Omental fat pad (tissue), 4 donors: Measurements from ENCODE around the gene EDEM3. TPM values are rescaled to one million over a fixed set of nuclear protein-coding genes. Genes with fewer than 3 reads are reported as not detected.
A peak's percentile ranks its signal among the peaks of the same experiment; 100 is the strongest.

Source experiments
- ATAC-seq: fragments of 150-250 bp; one replicate; pipeline ENCODE4 v1.9.1; 2016; ENCODE audit warnings: mild to moderate bottlenecking, moderate library complexity; ENCODE audit not compliant: low FRiP score
- DNase-seq: peaks from one replicate; pipeline ENCODE4 v3.0.0-alpha.2; 2019; ENCODE audit warnings: low spot score
- total RNA-seq, 4 donors: library from RNA; depleted of rRNA; stranded (reverse); fragments of >200 nt; gene quantifications; one replicate each; pipeline ENCODE4 v1.1.0, GENCODE V29; 2016
- TF ChIP-seq, protein P1 (sequence below), 3 donors: fragments of 450-650 bp; IDR thresholded peaks; one replicate each; pipeline ENCODE4 v1.5.1; 2016 to 2017; ENCODE audit warnings: antibody characterized with exemption in 3 of 3, mild to moderate bottlenecking in 3 of 3, moderate library complexity in 2 of 3

EDEM3 gene, protein sequence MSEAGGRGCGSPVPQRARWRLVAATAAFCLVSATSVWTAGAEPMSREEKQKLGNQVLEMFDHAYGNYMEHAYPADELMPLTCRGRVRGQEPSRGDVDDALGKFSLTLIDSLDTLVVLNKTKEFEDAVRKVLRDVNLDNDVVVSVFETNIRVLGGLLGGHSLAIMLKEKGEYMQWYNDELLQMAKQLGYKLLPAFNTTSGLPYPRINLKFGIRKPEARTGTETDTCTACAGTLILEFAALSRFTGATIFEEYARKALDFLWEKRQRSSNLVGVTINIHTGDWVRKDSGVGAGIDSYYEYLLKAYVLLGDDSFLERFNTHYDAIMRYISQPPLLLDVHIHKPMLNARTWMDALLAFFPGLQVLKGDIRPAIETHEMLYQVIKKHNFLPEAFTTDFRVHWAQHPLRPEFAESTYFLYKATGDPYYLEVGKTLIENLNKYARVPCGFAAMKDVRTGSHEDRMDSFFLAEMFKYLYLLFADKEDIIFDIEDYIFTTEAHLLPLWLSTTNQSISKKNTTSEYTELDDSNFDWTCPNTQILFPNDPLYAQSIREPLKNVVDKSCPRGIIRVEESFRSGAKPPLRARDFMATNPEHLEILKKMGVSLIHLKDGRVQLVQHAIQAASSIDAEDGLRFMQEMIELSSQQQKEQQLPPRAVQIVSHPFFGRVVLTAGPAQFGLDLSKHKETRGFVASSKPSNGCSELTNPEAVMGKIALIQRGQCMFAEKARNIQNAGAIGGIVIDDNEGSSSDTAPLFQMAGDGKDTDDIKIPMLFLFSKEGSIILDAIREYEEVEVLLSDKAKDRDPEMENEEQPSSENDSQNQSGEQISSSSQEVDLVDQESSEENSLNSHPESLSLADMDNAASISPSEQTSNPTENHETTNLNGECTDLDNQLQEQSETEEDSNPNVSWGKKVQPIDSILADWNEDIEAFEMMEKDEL
- total RNA-seq: 10 to 100 TPM; 33.5 to 72.5 (median 40.9) TPM

DNA sequence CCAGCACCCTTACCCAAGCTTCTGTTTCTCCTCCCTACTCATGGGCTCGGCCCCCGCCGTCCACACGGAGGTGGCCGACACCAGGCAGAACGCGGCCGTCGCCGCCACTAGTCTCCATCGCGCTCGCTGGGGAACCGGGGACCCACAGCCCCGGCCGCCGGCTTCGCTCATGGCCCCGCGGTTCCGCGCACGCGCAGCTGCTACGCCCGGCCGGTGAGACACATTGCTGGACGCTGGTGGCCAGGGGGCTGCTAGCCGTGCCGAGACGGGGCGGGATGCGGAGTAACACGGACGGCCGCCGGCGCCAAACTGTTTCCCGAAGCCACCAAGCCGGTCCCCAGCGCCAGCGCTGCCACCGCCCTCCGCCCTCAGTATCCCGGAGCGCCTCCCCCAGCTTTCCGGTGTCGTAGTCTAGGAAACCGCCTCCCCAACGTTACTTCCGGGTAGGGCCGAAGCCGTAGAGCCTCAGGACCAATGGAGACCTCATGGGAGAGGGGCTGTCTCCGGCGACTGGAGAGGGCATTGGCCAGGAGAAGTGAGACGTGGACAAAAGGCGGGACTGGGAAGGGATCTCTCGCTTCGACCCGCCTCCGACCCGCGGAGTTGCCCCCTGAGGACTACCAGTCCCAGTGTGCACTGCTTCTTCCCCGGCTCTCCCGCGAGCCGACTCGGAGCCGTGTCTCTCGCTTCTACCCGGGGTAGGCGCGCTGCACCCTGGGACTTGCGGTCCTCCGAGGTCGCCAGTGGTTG lies at the start of gene EDEM3:
TSS of gene EDEM3 (minus strand) at position 383 of the 750 bp plus-strand sequence. CDS start at position 171, 212 bp downstream.
- TF ChIP-seq, protein P1, sequence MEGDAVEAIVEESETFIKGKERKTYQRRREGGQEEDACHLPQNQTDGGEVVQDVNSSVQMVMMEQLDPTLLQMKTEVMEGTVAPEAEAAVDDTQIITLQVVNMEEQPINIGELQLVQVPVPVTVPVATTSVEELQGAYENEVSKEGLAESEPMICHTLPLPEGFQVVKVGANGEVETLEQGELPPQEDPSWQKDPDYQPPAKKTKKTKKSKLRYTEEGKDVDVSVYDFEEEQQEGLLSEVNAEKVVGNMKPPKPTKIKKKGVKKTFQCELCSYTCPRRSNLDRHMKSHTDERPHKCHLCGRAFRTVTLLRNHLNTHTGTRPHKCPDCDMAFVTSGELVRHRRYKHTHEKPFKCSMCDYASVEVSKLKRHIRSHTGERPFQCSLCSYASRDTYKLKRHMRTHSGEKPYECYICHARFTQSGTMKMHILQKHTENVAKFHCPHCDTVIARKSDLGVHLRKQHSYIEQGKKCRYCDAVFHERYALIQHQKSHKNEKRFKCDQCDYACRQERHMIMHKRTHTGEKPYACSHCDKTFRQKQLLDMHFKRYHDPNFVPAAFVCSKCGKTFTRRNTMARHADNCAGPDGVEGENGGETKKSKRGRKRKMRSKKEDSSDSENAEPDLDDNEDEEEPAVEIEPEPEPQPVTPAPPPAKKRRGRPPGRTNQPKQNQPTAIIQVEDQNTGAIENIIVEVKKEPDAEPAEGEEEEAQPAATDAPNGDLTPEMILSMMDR (IDR thresholded peaks at IDR 0.05): no peak
- peak; percentile 100 for ATAC-seq
- DNase-seq: peak; percentile 91

- TF ChIP-seq, protein P1 (IDR thresholded peaks at IDR 0.05): no peak
- ATAC-seq: no peak
- DNase-seq: no peak
These were observed 49.6 kb upstream of the EDEM3 start for GRCh38 chr1:184804220-184804619.

DNA sequence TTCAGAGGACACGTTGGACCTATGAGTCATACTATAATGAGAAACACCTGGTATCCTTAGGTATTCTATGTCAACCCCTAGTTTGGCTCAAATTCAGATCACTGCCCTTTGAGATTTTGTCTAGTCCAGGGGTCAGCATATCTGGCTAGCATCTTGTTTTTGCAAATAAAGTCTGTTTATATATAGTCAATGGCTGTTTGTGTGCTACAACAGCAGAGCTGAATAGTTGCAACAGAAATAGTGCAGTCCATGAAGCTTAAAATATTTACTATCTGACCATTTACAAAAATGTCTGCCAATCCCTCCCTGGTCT lies 48.5 kb upstream of the EDEM3 start:
- ATAC-seq: no peak
- TF ChIP-seq, protein P1 (IDR thresholded peaks at IDR 0.05): no peak

DNA sequence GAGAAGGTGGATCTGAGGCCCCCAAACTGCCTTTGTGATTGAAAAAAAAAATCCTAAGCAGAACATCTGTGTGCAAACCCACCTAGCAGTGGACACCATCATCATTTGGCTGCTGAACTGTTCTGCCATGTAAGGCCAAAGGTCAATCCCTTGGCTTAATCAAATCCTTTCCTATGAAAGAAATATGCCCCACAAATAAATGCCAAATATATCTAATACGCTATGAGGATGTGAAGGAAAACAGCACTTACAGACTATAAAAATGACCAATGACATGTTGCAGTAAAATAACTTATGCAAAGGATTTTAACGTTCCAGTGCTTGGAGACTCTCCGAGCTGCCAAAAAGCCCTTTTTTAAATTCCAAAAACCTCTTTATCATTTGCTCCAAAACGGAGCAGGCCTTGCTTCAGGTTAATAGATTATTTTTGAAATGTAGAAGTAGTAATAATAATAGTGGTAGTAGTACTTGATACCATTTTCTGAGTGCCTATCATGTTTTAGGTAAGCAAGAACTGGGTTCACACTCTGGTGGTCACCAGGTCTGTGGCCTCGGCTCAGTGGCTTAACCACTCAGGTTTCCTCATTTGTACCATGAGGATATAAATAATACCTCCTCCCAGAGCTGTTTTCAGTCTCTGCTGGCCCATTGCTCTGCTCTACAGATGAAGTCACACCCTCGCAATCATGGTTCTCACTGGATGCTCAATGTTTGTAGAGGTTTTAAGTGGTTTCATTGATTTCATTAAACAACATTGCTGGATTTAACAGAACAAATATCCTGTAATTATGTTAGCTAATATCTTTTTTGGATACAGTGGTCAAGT lies 47.9 kb upstream of the EDEM3 start:
- DNase-seq (no peak), ATAC-seq (no peak)
- TF ChIP-seq, protein P1 (IDR thresholded peaks at IDR 0.05): no peak

More for the DNA sequence above, 48.5 kb upstream of the EDEM3 start:
- DNase-seq: no peak

- no peak for DNase-seq
These were observed 46.8 kb upstream of the EDEM3 start for GRCh38 chr1:184801503-184801902.

More at GRCh38 chr1:184801503-184801902, 46.8 kb upstream of the EDEM3 start:
- TF ChIP-seq, protein P1 (IDR thresholded peaks at IDR 0.05): no peak
- ATAC-seq: no peak
